ENCODE data around the gene ELN.

DNA sequence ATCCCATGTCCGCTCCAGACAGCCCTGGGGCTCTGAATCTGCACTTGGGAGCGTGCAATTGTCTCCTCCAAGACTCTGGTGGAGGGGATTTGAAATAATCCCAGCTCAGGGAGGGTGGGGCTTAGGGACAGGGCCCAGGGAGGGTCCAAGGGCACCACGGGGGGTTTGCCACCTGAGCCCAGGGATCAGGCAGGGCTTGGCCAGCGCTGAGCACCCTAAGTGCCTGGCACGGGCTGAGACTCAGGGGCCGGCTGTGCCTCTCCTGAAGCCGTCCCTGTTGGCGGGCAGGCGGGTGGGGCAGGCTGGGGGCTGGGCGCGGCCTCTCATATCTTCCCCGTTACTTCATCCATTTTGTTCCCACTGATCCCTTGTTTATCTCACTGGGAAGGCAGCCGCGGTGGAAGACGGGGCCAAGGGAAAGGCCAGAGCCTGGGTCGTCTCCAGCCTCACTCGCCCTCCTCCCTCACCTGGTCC lies 41.8 kb upstream of the ELN start:
- TF ChIP-seq, protein P1, sequence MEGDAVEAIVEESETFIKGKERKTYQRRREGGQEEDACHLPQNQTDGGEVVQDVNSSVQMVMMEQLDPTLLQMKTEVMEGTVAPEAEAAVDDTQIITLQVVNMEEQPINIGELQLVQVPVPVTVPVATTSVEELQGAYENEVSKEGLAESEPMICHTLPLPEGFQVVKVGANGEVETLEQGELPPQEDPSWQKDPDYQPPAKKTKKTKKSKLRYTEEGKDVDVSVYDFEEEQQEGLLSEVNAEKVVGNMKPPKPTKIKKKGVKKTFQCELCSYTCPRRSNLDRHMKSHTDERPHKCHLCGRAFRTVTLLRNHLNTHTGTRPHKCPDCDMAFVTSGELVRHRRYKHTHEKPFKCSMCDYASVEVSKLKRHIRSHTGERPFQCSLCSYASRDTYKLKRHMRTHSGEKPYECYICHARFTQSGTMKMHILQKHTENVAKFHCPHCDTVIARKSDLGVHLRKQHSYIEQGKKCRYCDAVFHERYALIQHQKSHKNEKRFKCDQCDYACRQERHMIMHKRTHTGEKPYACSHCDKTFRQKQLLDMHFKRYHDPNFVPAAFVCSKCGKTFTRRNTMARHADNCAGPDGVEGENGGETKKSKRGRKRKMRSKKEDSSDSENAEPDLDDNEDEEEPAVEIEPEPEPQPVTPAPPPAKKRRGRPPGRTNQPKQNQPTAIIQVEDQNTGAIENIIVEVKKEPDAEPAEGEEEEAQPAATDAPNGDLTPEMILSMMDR (optimal IDR thresholded peaks at IDR 0.05 in 1 of 3, IDR thresholded peaks at IDR 0.05 in 1 of 3, conservative IDR thresholded peaks at IDR 0.05 in 1 of 3; ENCODE audit: extremely low read depth in 1 of 3, insufficient read depth in 2 of 3, low read length in 3 of 3) = no peak
- TF ChIP-seq EZH2 (IDR thresholded peaks at IDR 0.05; ENCODE audit: low read length) = no peak
